ENCODE measurements around the gene SSU72.
"Not testable (repeated sequence)": the region's sequence is repeated elsewhere in the genome, so short reads cannot be mapped to it uniquely, and the experiment has no call there.

SSU72 gene

DNA sequence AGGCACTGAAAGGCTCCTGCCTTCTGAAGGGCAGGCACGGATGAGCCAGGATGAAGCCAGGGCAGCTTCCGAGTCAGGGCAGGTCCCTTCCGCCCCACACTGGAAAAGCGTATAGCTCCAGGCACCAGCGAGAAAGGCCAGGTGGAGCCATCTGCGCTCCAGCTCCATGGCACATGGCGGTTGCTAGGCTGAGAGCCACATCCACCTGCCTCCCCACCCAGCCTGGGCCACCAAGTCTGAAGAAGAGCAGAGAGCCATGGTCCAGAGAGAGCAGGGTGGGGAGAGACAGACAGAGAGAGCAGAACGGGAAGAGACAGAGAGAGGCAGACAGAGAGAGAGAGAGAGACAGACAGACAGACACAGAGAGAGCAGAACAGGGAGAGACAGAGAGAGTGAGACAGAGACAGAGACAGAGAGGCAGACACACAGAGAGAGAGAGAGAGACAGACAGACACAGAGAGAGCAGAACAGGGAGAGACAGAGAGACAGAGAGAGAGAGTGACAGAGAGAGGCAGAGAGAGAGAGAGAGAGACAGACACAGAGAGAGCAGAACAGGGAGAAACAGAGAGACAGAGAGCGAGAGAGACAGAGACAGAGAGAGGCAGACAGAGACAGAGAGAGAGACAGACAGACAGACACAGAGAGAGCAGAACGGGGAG is 20.1 kb upstream of the SSU72 start:
- no peak for DNase-seq

DNA sequence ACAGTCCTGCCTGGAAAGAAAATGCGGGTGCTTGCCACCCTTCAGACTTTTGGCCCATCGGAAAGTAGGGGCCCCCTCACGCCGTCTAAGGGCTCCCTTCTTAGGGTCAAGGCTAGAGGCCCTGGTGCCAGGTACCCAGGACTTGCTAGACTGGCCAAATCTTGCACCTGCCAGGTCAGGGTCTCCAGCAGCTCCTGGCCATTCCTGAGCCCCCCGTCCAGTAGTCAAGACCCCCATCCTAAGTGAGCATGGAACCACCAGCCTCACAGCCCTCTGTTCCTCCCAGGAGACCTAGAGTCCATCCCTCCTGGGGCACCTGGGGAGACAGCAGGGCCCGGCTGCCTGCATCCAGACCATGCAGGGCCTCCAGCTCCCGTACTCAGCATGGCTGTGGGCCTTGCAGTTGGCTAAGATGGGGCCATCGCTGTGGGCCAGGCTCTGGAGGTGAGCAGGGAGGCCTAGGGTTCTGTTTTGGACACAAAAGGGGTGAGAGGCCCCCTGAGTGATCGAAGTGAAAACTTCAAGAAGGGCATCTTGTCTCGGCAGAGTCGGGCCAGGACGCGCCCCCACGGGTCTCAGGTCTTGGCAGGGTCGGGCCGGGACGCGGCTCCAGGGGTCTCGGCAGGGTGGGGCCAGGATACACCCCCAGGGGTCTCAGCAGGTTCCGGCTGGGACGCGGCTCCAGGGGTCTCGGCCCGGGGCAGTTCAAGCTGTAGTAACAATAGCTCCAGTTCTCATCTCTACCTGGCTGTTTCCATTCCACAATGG is 19.4 kb upstream of the SSU72 start:
- DNase-seq: no peak

DNA sequence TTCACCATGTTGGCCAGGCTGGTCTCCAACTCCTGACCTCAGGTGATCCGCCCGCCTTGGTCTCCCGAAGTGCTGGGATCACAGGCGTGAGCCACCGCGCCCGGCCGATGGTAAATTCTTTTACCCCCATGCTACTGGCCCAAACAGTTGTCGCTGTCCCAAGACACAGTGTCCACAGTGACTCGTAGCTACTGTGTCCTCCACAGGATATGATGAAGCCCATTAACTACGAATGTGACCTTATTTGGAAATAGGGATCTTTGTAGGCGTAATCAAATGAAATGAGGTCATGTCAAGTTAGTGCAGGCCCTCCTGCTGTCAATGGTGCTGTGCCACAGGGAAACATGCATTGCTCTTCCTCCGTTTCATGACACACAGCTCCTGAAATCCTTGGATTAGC is 16.8 kb upstream of the SSU72 start:
- no peak for DNase-seq

DNA sequence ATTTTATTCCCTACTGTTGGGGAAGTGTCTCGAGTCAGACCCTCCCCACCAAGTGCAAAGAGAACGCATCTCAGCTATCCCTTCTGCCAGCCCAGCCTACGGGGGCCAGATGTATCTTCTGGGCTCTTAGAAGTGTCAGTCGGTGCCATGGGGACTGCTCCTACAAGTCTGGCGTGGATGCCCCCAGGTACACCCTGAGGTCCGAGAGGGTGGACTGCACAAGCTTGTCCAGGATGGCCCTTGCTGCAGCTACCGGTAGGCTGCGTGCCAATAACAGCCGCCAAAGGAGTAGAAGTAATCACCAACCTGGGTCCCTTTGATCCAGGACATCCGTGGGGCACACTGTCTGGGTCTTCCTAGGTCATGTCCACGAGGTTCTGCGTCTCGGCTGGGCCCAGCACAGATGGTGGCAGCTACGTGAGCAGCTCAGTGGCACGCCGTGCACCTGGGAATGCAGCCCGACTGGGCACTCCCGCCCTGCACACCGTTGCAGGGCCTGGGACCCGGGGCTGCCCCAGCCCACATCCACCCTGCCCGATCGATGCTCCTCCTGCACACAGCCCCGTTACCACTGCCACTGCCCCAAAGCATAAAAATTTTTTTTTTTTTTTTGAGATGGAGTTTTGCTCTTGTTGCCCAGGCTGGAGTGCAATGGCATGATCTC is 8.8 kb upstream of the SSU72 start:
- no peak for DNase-seq

DNA sequence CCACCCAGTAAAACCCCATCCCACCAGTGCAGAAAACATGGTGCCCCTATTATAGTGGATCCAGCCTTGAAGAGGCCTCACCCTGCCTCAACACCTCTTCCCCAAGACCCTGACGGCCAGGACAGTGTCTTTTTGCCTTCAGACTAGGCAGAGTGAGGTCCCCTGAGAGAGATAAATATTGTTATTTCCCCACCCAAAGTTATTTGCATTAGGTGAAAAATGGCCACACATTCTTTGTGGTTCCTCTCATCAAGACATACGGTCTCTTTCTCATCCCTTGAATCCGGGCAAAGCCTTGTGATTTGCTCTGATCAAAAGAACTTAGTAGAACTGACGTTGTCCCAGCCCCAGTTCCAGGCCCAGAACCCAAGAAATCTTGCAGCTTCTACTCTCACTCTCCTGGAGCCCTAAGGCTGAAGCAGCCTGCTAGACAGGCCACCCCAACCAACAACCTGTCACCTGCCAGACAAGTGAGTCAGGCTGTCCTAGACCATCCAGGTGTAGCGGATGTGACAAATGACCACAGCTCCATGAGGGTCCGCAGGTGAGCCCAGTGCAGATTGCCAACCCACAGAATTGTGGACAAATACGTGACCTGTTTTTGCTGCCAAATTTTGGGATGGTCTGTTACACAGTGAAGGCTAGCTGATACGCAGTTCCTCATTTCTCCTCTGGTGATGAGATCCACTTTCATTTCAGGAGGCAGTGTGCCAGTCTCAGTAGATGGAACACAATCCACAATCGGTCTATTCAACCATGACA is 8.1 kb upstream of the SSU72 start:
- DNase-seq: no peak

DNA sequence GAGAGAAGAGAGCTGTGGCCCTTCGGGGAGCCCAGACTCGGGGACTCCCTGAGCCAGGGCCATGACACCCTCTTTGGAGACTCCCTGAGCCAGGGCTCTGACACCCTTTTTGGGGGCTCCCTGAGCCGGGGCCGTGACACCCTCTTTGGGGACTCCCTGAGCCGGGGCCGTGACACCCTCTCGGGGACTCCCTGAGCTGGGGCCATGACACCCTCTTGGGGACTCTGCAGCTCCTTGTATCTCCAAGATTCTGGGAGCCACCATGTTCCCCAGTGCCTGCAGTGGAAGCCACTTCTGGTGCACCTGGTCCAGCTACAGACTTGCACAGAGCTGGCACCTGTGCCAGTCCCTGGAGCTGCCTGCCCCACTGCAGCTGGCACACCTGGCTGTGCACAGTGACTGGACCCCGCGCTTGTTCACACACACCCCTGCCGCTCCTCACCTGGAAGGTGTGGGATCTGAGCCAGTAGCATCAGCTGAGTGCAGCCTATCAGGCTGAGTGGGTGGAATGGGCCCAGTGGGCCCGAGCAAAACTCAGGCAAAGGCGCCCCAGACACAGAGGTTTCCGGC is 3.8 kb upstream of the SSU72 start:
- DNase-seq: no peak

DNA sequence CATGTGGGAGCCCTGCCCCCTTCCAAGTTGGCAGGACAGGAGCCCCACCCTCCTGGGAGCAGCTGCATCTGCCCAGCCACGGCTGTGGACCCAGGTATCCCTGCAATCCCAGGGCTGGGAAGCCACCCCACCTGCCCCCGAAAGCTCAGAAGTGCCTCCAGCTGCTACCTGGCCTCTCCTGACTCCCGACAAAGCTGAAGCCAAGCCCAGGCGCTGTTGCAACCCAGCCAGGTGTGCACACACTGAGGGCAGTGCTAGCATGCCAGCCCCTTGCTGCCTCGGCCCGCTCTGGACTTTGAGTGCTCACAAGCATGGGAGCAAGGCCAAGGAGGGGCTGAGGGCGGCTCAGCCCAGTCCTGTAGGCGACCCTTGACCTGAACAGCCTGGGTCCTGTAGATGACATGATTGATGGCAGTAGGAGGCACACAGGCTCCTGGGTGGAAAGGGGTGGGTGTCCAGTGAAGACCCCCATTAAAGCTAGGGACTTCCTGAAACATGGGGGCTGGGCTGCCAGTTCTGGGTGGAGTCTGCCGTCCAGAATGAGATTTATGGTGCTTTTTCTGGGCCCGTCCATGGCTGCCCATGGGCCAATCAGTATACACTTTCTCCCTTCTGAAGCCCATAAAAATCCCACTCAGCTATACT is 2.8 kb upstream of the SSU72 start:
- DNase-seq: no peak

DNA sequence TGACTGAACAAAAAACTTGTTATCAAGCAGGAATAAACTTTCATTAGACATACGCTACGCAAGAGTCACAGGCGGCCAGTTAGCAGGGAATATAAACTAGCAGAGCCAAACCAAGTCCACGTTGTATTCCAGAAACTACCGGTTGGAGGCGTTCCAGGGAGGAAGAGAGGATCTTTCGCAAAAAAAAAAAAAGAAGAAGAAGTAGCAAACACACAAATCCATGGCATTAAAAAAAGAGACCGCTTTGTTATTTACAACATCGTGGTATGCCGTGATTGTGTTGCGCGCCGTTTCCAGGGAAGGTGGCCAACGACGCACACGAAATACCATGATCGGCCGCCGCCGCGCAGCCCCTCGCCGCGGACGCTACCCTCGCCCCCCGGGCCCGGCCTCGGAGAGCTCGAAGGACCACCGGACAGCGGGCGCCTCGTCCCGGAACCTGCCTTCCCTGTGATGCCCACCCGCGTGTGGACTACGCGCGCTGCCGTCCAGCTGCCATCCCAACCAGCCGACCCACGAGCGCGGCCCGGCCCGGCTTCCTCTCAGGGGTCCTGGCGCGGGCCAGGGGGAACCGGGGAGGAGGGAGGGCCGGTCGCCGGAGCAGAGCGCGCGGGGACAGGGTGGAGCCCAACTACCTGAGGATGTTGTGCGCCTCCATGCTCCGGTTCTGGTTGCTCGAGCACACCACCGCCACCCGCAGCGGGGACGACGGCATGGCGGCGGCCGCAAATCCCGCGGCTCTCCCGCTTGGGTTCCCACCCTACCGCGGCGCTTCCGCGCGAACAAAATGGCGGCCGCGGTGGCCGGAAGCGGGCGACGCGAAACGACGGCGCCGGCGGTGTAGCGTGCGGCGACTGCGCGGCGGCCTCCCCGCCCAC is 581 bp downstream of the SSU72 start:
- DNase-seq: peak; percentile 66

DNA sequence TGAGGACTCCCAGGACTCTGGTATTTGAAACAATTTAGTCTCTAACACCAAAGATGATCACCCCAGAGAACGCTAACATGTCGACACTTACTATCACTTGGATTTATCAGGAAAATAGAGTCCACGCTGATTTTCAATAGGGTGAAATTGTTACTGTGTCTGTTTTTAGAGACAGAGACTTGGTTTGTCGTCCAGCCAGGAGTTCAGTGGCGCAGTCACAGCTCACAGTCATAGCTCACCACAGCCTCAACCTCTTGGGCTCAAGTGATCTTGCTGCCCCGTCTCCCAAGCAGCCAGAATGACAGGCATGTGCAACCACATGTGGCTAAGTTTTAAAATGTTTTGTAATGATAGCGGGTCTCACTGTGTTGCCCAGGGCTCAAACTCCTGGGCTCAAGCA is 5.3 kb downstream of the SSU72 start:
- DNase-seq: no peak

DNA sequence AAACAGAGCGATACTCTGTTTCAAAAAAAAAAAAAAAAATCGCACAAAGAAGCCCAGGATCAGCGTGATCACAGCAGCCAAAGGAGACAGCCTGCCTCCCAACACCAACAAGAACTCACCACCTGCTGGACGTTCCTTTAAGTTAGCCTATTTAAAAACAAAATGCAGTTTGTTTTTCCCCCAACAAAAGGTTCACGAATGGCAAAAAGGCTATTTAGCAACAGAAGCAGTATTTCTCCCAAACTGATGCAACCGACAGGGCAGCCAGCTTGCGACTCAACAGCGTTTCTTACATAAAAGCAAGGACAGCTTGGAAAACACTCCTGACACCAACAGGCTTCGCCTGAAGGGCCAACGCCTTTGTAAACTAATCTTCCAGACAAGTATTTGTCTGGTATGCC is 6.8 kb downstream of the SSU72 start:
- no peak for DNase-seq

DNA sequence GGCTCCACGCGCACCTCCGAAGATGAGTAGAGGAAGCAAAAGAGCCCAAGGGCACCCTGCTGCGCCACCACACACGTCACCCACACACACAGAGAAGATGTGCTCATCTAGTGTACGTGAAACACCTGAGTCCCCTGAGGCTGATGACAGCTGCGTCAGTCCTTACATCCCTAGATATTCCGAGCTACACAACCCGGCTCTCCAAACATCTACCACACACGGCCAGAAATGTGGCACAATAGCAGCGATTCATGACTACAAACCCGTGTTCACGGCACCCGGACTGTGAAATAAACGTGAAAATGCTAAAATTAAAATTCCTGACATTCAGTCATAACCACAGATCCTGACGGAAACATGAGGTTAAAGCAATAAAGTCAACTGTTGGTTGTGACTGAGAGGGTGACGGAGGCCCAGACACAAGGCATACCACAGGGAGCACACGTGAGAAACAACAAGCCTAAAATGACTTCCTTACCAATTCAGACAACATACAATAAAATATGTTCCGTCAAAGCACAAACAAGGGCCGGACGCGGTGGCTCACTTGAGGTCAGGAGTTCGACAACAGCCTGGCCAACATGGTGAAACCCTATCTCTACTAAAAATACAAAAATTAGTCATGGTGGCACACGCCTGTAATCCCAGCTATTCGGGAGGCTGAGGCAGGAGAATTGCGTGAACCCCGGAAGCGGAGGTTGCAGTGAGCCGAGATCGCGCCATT is 7.3 kb downstream of the SSU72 start:
- DNase-seq: no peak

DNA sequence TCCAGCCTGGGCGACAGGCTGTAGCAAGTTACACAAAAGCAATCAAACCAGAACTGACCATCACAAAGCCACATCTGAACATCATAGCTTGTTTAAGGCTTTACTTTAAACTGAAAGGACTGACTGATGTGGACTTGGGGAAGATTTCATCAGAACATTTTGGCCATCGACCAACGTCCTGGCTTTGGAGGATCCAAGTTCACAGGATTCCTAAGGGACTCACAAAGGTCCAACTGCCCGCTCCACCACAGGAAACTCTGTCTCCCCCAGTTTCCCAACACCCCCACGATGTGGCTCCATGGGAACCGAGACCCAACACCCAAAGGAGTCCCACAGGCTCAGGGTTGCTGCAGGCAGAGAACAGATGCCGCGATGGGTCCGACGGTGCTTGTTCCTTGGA is 9.3 kb downstream of the SSU72 start:
- no peak for DNase-seq

DNA sequence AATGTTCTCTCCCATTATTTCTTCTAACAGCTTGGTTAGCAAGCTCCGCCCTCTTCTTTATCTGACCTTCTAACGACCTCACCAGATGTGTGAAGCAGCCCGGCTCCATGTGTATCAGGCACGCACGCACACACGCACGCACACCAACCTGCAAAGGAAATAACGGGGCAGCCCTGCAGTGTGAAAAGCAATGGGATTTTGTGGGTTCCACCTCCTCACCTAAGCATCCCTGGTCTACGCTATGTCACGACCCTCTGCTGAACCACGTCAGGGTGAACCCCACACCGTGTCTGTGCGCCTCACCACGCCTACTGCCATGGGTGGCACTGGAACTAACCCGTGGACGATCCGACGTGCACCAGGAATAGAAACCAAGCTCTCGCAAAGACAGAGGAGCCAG is 10.4 kb downstream of the SSU72 start:
- DNase-seq: no peak

DNA sequence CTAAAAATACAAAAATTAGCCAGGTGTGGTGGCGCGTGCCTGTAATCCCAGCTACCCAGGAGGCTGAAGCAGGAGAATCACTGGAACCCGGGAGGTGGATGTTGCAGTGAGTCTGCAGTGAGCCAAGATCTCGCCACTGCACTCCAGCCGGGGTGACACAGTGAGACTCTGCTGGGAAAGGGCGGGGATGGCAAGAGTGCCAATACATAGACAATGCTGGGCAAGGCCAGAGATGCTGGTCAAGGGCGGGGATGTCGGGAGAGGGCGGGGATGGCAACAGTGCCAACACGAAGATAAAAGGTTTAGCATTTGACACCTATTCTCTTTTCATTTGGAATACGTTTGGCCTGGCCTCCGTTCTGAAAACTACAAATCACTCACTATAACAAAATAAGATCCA is 11.0 kb downstream of the SSU72 start:
- DNase-seq: no peak

DNA sequence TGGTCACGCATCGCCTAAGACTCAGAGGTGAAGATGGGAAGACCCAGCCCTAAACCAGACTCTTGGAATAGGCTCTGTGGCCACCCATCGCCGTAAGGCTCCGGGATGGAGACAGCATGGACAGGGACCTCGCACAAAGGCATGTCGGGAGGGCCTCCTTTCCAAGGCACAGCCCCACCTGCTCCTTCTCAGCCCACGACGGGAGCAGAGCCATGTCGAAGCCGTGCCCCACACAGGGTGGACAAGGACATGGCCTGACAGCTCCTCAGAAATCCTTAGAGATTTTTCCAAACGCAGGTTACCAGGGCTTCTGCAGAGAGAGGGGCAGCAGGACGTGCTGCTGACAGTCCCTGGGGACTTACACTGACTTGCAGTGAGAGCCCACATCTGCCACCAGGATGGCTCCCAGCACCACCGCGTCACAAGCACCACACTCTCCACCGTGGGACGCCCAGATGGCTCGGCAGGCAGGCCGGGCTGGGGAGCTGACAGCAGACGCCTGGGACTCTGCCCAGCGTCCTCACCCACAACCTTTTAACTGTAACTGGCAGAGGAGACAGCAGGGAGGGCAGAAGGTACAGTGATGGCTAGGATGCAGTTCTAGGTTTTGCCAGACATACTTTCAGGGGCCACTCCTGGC is 12.0 kb downstream of the SSU72 start:
- DNase-seq: no peak

DNA sequence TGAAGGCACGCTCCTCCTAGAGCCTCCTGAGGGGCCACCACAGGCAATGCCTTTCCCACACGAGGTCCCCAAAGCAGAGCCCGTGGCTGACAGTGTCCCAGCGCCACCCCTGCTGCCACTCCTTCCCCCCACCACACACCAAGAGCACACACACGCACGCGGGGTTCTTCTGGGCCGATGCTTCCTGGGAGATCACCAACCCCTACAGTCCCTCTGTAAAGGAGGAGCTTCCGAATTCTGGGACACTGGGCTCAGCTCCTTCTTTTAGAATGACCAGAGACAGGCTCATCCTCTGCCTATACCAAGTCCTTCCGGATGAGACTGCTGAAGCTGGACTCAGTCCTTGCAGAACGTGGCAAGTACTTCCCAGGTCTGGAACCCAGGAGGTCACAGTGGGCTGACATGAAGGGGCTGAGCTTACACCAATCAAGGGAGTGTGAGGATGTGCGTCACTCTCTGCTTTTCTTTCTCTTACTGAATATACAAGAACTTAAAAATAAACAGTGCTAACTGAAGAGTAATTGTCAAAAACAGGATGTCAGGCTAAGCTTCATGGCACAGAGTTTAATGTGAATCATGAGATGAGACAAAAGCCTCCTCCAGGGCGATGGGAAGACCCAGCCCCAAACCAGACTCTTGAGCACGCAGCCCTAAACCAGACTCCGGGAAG is 12.7 kb downstream of the SSU72 start:
- no peak for DNase-seq

DNA sequence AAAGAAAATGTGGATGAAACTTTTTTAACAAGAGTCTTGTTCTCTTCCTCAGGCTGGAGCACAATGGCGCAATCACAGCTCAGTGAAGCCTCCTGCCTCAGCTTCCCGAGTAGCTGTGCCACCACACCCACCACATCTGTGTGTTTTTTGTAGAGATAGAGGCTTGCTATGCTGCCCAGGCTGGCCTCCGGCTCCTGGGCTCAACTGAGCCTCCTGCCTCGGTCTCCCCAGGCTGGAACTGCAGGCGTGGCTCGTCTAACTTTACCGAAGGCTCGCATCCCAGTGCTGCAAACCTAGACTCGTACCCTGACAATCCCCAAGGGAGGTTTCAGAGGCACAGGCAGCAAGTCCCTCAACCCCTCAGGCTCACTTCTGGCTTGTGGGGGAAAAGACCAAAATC is 14.5 kb downstream of the SSU72 start:
- DNase-seq: no peak

DNA sequence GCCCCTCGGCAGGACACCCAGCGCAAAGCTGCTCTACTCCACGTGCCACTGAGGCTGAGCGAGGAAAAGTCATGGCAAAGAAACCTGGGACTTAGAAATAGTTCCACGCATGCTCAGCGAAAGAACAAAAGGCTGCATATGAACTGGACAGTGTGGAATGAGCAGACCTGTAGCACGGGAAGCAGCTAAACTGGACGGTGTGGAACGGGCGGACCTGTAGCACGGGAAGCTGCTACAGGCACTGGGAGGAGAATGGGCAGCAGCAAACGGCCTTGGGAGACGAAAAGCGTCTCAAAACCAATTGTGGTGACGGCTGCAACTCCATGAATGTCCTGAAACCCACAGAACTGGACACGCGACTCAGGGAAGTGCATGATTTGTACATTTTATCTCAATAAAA is 15.6 kb downstream of the SSU72 start:
- no peak for DNase-seq

DNA sequence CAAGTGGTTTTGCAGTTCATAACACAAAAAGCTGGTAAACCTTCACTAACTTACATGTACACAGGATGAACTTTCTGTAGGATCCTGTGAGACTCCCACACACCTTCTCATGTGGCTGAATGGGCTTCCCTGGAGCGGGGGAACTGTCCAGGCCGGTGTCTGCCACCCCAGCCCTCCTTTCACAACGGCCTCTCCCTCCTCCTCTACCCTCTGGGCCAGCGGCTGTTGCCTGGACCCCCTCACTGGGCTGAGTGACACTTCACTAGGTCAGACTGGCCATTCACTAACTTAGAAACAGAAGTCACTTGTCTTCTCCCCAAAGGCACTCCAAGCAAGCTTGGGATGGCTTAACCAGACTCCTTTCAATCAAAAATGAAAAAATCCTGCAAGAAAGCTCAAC is 16.1 kb downstream of the SSU72 start:
- no peak for DNase-seq

DNA sequence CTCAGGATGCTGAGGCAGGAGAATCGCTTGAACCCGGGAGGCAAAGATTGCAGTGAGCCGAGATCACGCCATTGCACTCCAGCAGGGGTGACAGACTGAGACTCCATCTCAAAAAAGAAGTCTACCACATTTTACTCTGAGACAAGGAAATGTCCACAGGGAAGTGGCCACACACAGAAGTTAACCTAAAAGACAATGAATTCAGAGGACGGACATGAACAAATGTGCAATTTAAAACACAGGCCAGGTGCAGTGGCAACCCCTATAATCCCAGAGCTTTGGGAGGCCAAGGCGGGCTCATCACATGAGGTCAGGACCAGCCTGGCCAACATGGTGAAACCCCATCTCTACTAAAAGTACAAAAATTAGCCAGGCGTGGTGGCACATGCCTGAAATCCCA is 17.0 kb downstream of the SSU72 start:
- DNase-seq: not testable (repeated sequence)
